Measurements from ENCODE around the gene TMEM60.
"Not testable (repeated sequence)": the region's sequence is repeated elsewhere in the genome, so short reads cannot be mapped to it uniquely, and the experiment has no call there.

TMEM60 gene

GRCh38 chr7:77798394-77799077 is at the start of gene TMEM60, which contains the start of gene PHTF2:
Gene TMEM60 (minus strand): TSS chr7:77798434. CDS start chr7:77794373, 4,061 bp downstream.
Gene PHTF2 (plus strand): TSS chr7:77798773.
- peak; percentile 92 for DNase-seq

- DNase-seq = no peak
Measured at GRCh38 chr7:77846317-77847092, 48.3 kb upstream of the TMEM60 start.

GRCh38 chr7:77843194-77843593 is 45.0 kb upstream of the TMEM60 start:
- no peak for DNase-seq

GRCh38 chr7:77839919-77840318 is 41.7 kb upstream of the TMEM60 start:
- no peak for DNase-seq

- no peak for DNase-seq
Measured at GRCh38 chr7:77838929-77839491, 40.8 kb upstream of the TMEM60 start.

GRCh38 chr7:77837966-77838365 is 39.7 kb upstream of the TMEM60 start:
- no peak for DNase-seq

- DNase-seq = no peak
Measured at GRCh38 chr7:77837275-77837674, 39.0 kb upstream of the TMEM60 start.

GRCh38 chr7:77836425-77836824 is 38.2 kb upstream of the TMEM60 start:
- not testable (repeated sequence) for DNase-seq

GRCh38 chr7:77833136-77833535 is 34.9 kb upstream of the TMEM60 start:
- DNase-seq = no peak

GRCh38 chr7:77831953-77832352 is 33.7 kb upstream of the TMEM60 start:
- DNase-seq = no peak

- DNase-seq = peak; percentile 31
Measured at GRCh38 chr7:77831481-77831880, 33.2 kb upstream of the TMEM60 start.

- DNase-seq = no peak
Measured at GRCh38 chr7:77830649-77831355, 32.6 kb upstream of the TMEM60 start.

GRCh38 chr7:77827999-77828398 is 29.8 kb upstream of the TMEM60 start:
- no peak for DNase-seq

- DNase-seq = no peak
Measured at GRCh38 chr7:77826300-77826699, 28.1 kb upstream of the TMEM60 start.

- no peak for DNase-seq
Measured at GRCh38 chr7:77825131-77825530, 26.9 kb upstream of the TMEM60 start.

- no peak for DNase-seq
Measured at GRCh38 chr7:77824636-77825035, 26.4 kb upstream of the TMEM60 start.

GRCh38 chr7:77823787-77824186 is 25.6 kb upstream of the TMEM60 start:
- DNase-seq = no peak

GRCh38 chr7:77822269-77822668 is 24.0 kb upstream of the TMEM60 start:
- DNase-seq = no peak

GRCh38 chr7:77820967-77821366 is 22.7 kb upstream of the TMEM60 start:
- no peak for DNase-seq

- no peak for DNase-seq
Measured at GRCh38 chr7:77819021-77819420, 20.8 kb upstream of the TMEM60 start.

GRCh38 chr7:77813180-77813579 is 14.9 kb upstream of the TMEM60 start:
- DNase-seq = no peak

- DNase-seq = no peak
Measured at GRCh38 chr7:77812290-77812685, 14.1 kb upstream of the TMEM60 start.
